Keratinocyte (primary cell): Measurements from ENCODE around the gene ZC3H7A.

ENCODE experiments used
- CTCF ChIP-seq, 3 experiments: IDR thresholded peaks in 1 of 3; conservative IDR thresholded peaks in 1 of 3; optimal IDR thresholded peaks in 1 of 3; 2 replicates in 2 of 3; 3 replicates in 1 of 3; pipeline versions ENCODE3 to v1.5.1; 2011; ENCODE audit warnings: low read length in 3 of 3, mild to moderate bottlenecking in 3 of 3, moderate library complexity in 2 of 3, control low read depth in 1 of 3, inconsistent platforms in 1 of 3; ENCODE audit not compliant: insufficient read depth in 2 of 3; ENCODE audit errors: extremely low read depth in 1 of 3
- EZH2 ChIP-seq: IDR thresholded peaks from one replicate; pipeline ENCODE4 v1.6.1; 2012; ENCODE audit warnings: inconsistent platforms, mild to moderate bottlenecking, low read length, moderate library complexity

GRCh38 chr16:11797166-11797956, at the start of gene ZC3H7A:
- TF ChIP-seq CTCF (optimal IDR thresholded peaks at IDR 0.05 in 1 of 3, IDR thresholded peaks at IDR 0.05 in 1 of 3, conservative IDR thresholded peaks at IDR 0.05 in 1 of 3; ENCODE audit: extremely low read depth in 1 of 3, insufficient read depth in 2 of 3, low read length in 3 of 3) (peak in 2 of 3 experiments; percentile 34 to 71), EZH2 (no peak)
